Neural cell (in vitro differentiated cells): Measurements from ENCODE around the gene IL11.

ENCODE experiments used
- CTCF ChIP-seq: fragments of 450-650 bp; IDR thresholded peaks from 2 replicates; pipeline ENCODE4 v1.5.1; 2014; ENCODE audit warnings: antibody characterized with exemption, mild to moderate bottlenecking, moderate library complexity; ENCODE audit not compliant: poor library complexity, severe bottlenecking
- EZH2 ChIP-seq: fragments of 200-600, 300-800 bp; shearing (Covaris generic), sonication (generic); IDR thresholded peaks from 2 replicates; pipeline ENCODE4 v1.6.1; 2014; ENCODE audit warnings: antibody characterized with exemption, low read length, borderline replicate concordance, mild to moderate bottlenecking; ENCODE audit not compliant: insufficient read depth, poor library complexity, severe bottlenecking
- POLR2AphosphoS5 ChIP-seq: IDR thresholded peaks from 2 replicates; pipeline ENCODE4 v1.6.1; 2012
- RAD21 ChIP-seq: fragments of 450-650 bp; conservative IDR thresholded peaks from 2 replicates; pipeline ENCODE4 v1.6.1; 2014; ENCODE audit warnings: antibody characterized with exemption, mild to moderate bottlenecking, moderate library complexity
- REST ChIP-seq: IDR thresholded peaks from 2 replicates; pipeline ENCODE4 v1.6.1; 2012; ENCODE audit warnings: borderline replicate concordance
- SMC3 ChIP-seq: fragments of 450-650 bp; conservative IDR thresholded peaks from 2 replicates; pipeline ENCODE4 v1.6.1; 2014; ENCODE audit warnings: antibody characterized with exemption, mild to moderate bottlenecking, moderate library complexity; ENCODE audit not compliant: poor library complexity
- TAF1 ChIP-seq: IDR thresholded peaks from 2 replicates; pipeline ENCODE4 v1.6.1; 2012; ENCODE audit warnings: low read depth

- TF ChIP-seq POLR2AphosphoS5 (no peak), REST (no peak), CTCF (no peak), TAF1 (no peak), EZH2 (no peak), RAD21 (no peak), SMC3 (no peak)
These were observed 3.9 kb upstream of the IL11 start for GRCh38 chr19:55373993-55374757.
